ENCODE measurements around the gene CDX2. TPM values are rescaled to one million over a fixed set of nuclear protein-coding genes. Genes with fewer than 3 reads are reported as not detected.
A peak's percentile ranks its signal among the peaks of the same experiment; 100 is the strongest.

The CDX2 gene
- total RNA-seq, 4 donors from 2014 or later, result 119 to 199 (median 136) TPM

DNA sequence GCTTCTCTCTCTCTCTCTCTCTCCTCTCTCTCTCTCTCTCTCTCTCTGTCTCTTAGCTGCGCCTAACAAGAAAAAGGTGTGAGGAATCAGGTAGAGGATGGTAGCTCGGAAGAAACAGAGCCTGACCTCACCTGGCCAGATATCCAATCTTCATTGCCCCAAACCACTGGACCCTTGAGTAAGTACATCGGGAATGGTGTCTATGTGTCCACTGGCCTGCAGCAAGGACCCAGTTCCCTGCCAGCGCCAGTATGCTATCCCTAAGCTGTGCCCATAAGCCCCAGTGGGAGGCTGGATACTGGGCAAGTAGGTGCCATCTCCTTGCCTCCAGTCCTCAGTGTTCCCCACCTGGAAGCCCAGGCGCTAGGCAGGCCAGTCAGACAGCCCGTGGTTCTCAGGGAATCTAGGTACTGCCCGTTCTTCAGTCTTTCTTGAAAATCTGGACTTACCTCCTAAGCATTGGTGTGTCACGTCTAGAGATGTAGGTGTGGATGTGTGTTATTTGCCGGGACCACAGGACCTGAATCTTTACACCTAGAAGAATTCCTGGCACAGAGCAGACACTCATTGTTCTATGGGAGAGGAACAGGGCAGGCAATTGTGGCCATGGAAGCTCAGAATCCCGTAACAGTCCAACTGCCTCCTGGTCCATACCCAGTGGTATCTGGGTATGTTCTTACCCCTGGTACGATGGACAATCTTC, 12.0 kb upstream of the CDX2 start:
- TF ChIP-seq EP300 (IDR thresholded peaks at IDR 0.05; ENCODE audit: low read depth) (no peak), POLR2AphosphoS5 (IDR thresholded peaks at IDR 0.05) (no peak), POLR2A (IDR thresholded peaks at IDR 0.05) (no peak)
- no peaks in the 10 kb centered on the region for H3K9me3 ChIP-seq
- peak overlapping the region in 2 of 4 donors; percentile 60 to 61 for H3K4me3 ChIP-seq
- 23 to 25% methylated on average over 4 to 11 of the region's 11 CpGs for WGBS, 2 donors (ENCODE audit: low coverage in 1 of 2)
- peaks cover 0 to 43% (median 17%) of the 10 kb centered on the region in 4 donors for H3K4me1 ChIP-seq
- peak overlapping the region; percentile 84 to 97 (median 92) for H3K27ac ChIP-seq
- DNase-seq, result peak; percentile 29
- peaks cover 83% of the 10 kb centered on the region for H3K27me3 ChIP-seq
- intact Hi-C loops (cut with DNase I; ENCODE audit: low total_unique reads) (loop anchor here (5.0 to 10.0 kb wide), 3 partner anchors 149 to 1036 kb away; no protein-coding TSS in a partner anchor), in situ Hi-C loops (cut with MboI; ENCODE audit: low pct_ligation_motif_present in 1 of 4, low pct_unique_long_range_greater_than_20kb in 1 of 4, low sequenced_read_pairs in 3 of 4) (loop anchor here (5.0 to 25.0 kb wide), 7 partner anchors 146 to 1036 kb away; no protein-coding TSS in a partner anchor)
- H3K36me3 ChIP-seq, result no peaks in the 10 kb centered on the region

DNA sequence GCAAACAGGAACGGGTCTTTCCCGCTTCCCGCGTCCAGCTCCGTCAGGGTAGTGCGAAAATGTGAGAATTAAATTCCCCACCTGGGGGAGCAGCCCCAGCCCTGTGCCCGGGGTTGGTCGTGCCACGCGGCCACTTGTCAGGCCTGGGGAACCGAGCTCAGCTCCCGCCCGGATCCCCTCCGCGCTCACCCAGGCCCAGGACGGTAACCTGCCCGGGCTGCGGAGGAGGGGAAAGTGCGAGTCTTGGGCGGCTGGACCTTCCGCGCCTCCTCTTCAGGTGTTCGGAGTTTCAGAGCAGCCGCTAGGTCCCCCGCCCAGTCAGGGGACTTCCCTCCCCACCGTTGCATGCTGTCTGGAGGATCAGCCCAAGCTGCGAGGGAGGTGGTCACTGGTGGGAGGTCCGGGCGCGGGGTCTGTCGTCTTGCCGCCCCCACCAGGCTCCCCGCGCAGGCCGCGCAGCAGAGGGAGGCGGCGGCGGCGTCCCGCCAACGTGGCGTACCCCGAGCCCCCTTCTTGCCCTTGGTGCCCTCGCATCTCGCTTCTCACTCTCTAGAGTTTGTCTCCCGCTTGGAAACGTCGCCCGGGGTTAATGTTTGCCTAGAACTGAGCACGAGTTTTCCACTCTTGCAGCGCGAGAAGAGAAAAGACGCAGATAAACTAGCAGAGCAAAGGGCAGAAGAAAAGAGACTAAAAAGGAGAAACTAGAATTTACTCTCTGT, 11.3 kb upstream of the CDX2 start:
- intact Hi-C loops (cut with DNase I; ENCODE audit: low total_unique reads) (loop anchor here (5.0 to 10.0 kb wide), 3 partner anchors 148 to 1036 kb away; no protein-coding TSS in a partner anchor), in situ Hi-C loops (cut with MboI; ENCODE audit: low pct_ligation_motif_present in 1 of 4, low pct_unique_long_range_greater_than_20kb in 1 of 4, low sequenced_read_pairs in 3 of 4) (loop anchor here (5.0 to 25.0 kb wide), 7 partner anchors 146 to 1036 kb away; no protein-coding TSS in a partner anchor)
- Histone ChIP-seq H3K36me3 (no peaks in the 10 kb centered on the region), H3K4me1 (peaks cover 0 to 43% (median 17%) of the 10 kb centered on the region in 4 donors), H3K9me3 (no peaks in the 10 kb centered on the region), H3K27me3 (peaks cover 90% of the 10 kb centered on the region), H3K4me3 (peak overlapping the region; percentile 1 to 61 (median 39)), H3K27ac (peak overlapping the region; percentile 84 to 97 (median 92))
- DNase-seq, result peak; percentile 63
- TF ChIP-seq POLR2A (IDR thresholded peaks at IDR 0.05) (peak; percentile 56), POLR2AphosphoS5 (IDR thresholded peaks at IDR 0.05) (peak; percentile 14 to 54 (median 51))
- TF ChIP-seq, protein P1, sequence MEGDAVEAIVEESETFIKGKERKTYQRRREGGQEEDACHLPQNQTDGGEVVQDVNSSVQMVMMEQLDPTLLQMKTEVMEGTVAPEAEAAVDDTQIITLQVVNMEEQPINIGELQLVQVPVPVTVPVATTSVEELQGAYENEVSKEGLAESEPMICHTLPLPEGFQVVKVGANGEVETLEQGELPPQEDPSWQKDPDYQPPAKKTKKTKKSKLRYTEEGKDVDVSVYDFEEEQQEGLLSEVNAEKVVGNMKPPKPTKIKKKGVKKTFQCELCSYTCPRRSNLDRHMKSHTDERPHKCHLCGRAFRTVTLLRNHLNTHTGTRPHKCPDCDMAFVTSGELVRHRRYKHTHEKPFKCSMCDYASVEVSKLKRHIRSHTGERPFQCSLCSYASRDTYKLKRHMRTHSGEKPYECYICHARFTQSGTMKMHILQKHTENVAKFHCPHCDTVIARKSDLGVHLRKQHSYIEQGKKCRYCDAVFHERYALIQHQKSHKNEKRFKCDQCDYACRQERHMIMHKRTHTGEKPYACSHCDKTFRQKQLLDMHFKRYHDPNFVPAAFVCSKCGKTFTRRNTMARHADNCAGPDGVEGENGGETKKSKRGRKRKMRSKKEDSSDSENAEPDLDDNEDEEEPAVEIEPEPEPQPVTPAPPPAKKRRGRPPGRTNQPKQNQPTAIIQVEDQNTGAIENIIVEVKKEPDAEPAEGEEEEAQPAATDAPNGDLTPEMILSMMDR (IDR thresholded peaks at IDR 0.05), result no peak
- 4% methylated on average over 46 of the region's 54 CpGs; no CpG with 5 or more reads in 1 of the 2 donors for WGBS, 2 donors (ENCODE audit: low coverage in 1 of 2)

DNA sequence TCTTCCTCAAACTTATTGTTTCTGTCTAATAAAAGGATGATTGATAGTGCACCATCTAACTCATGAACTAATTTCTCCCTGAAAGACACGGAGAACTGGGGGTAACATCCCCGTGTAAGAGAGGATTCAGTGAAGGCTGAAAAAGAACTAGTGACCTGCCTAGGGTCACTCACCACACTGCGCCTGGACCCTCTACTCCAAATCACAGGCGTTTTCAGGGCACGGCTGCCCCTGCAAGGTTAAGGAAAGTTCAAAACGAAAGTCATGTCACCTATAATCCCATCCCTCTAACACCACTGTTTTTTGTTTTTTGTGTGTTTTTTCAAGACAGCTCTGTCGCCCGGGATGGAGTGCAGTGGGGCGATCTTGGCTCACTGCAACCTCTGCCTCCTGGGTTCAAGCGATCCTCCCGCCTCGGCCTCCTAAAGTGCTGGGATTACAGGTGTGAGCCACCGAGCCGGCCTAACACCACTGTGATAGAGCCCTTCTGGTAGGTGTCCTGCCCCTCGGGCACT, 10.7 kb upstream of the CDX2 start:
- no peaks in the 10 kb centered on the region for H3K36me3 ChIP-seq
- TF ChIP-seq POLR2AphosphoS5 (IDR thresholded peaks at IDR 0.05) (no peak), EP300 (IDR thresholded peaks at IDR 0.05; ENCODE audit: low read depth) (no peak), POLR2A (IDR thresholded peaks at IDR 0.05) (no peak)
- TF ChIP-seq, protein P1 (IDR thresholded peaks at IDR 0.05), result no peak
- H3K4me1 ChIP-seq, result peaks cover 0 to 43% (median 17%) of the 10 kb centered on the region in 4 donors
- intact Hi-C loops (cut with DNase I; ENCODE audit: low total_unique reads) (loop anchor here (5.0 to 10.0 kb wide), 3 partner anchors 148 to 1035 kb away; no protein-coding TSS in a partner anchor), in situ Hi-C loops (cut with MboI; ENCODE audit: low pct_ligation_motif_present in 1 of 4, low pct_unique_long_range_greater_than_20kb in 1 of 4, low sequenced_read_pairs in 3 of 4) (loop anchor here (5.0 to 25.0 kb wide), 9 partner anchors 145 to 1035 kb away; no protein-coding TSS in a partner anchor)
- no peak for DNase-seq
- peaks cover 96% of the 10 kb centered on the region for H3K27me3 ChIP-seq
- no peaks in the 10 kb centered on the region for H3K9me3 ChIP-seq
- peak overlapping the region; percentile 84 to 97 (median 92) for H3K27ac ChIP-seq
- WGBS, 2 donors (ENCODE audit: low coverage in 1 of 2), result 0 to 4% methylated on average over 4 to 15 of the region's 15 CpGs
- H3K4me3 ChIP-seq, result peak overlapping the region; percentile 1 to 61 (median 39)

DNA sequence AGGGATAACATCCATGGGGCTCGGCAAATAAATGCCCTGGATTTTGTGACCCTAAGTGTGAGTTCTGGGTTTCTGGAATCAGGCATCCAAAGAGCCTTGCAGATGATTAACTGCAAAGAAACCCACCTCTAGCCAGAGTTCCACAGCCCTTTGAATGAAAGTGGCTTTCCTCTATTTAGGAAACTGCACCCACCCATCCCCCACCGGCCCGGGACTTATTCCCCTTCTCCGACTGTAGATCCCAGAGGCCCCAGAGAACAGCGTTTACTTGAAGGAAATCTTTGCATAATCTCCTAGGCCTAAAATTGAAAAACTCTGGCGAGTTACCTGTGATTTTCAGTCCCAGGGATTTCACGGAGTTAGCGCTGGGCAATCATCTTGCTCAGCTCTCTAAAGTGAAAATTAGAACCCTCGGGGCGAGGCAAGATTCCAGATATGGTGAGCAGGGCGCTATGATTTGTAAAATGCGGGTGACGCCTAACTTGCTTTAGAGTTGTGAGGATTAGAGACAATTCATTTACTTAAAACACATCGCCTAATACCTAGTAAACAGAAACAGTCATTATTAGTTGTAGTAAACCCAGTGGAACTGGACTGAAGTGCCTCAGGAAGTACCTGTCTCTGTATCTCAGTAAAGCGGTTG, 10.0 kb upstream of the CDX2 start:
- Histone ChIP-seq H3K9me3 (no peaks in the 10 kb centered on the region), H3K27ac (peak overlapping the region; percentile 84 to 97 (median 92)), H3K36me3 (no peaks in the 10 kb centered on the region), H3K27me3 (peaks cover 100% of the 10 kb centered on the region), H3K4me1 (peaks cover 0 to 44% (median 17%) of the 10 kb centered on the region in 4 donors), H3K4me3 (peak overlapping the region in 3 of 4 donors; percentile 60 to 61 (median 61))
- DNase-seq, result peak; percentile 42
- in situ Hi-C loops (cut with MboI; ENCODE audit: low pct_ligation_motif_present in 1 of 4, low pct_unique_long_range_greater_than_20kb in 1 of 4, low sequenced_read_pairs in 3 of 4) (loop anchor here (10.0 to 25.0 kb wide), 4 partner anchors 442 to 1024 kb away; no protein-coding TSS in a partner anchor), intact Hi-C loops (cut with DNase I; ENCODE audit: low total_unique reads) (no loop called here)
- WGBS, 2 donors (ENCODE audit: low coverage in 1 of 2), result 6 to 33% methylated on average over 1 to 15 of the region's 15 CpGs
- no peak for TF ChIP-seq POLR2A (IDR thresholded peaks at IDR 0.05)
- TF ChIP-seq, protein P1 (IDR thresholded peaks at IDR 0.05), result no peak
- no peak for TF ChIP-seq EP300 (IDR thresholded peaks at IDR 0.05; ENCODE audit: low read depth)
- no peak for TF ChIP-seq POLR2AphosphoS5 (IDR thresholded peaks at IDR 0.05)
